ENCODE data around the gene PGM1. TPM values are rescaled to one million over a fixed set of nuclear protein-coding genes. Genes with fewer than 3 reads are reported as not detected.
"Not testable (repeated sequence)": the region's sequence is repeated elsewhere in the genome, so short reads cannot be mapped to it uniquely, and the experiment has no call there.

PGM1 gene
- total and polyA plus RNA-seq, 10 donors, result 4.5 to 37.4 (median 24.1) TPM

- intact Hi-C loops (cut with DNase I; ENCODE audit: low total_unique reads), result no loop called here
- no peak overlapping the region for H3K27ac ChIP-seq
- no peak for TF ChIP-seq CTCF (IDR thresholded peaks at IDR 0.05 in 8 of 11, conservative IDR thresholded peaks at IDR 0.05 in 3 of 11)
- TF ChIP-seq POLR2A (IDR thresholded peaks at IDR 0.05), result no peak
- TF ChIP-seq POLR2AphosphoS5 (IDR thresholded peaks at IDR 0.05), result no peak
- no peak for DNase-seq
- H3K27me3 ChIP-seq (replicated peaks in 1 of 7), result no peaks in the 10 kb centered on the region
- no peak overlapping the region for H3K4me3 ChIP-seq
- peaks cover 0 to 5% (median 0%) of the 10 kb centered on the region in 6 donors for H3K4me1 ChIP-seq
- no peaks in the 10 kb centered on the region for H3K9me3 ChIP-seq
- peaks cover 0 to 18% (median 0%) of the 10 kb centered on the region in 6 donors for H3K36me3 ChIP-seq
Observed at GRCh38 chr1:63563745-63564144, 29.5 kb upstream of the PGM1 start.

- DNase-seq, result no peak
Observed at GRCh38 chr1:63569068-63569467, 24.1 kb upstream of the PGM1 start.

GRCh38 chr1:63569640-63570316 lies 23.4 kb upstream of the PGM1 start:
- DNase-seq, result no peak
- H3K4me3 ChIP-seq, result no peak overlapping the region
- no peak overlapping the region for H3K27ac ChIP-seq
- H3K36me3 ChIP-seq, result no peaks in the 10 kb centered on the region
- H3K9me3 ChIP-seq, result no peaks in the 10 kb centered on the region
- H3K4me1 ChIP-seq, result no peaks in the 10 kb centered on the region
- WGBS, 5 donors, result 90 to 98% (median 94%) methylated on average over 3 of the region's 3 CpGs
- no peak for TF ChIP-seq POLR2A (IDR thresholded peaks at IDR 0.05)
- no peak for TF ChIP-seq CTCF (IDR thresholded peaks at IDR 0.05 in 8 of 11, conservative IDR thresholded peaks at IDR 0.05 in 3 of 11)
- TF ChIP-seq POLR2AphosphoS5 (IDR thresholded peaks at IDR 0.05), result no peak
- intact Hi-C loops (cut with DNase I; ENCODE audit: low total_unique reads), result no loop called here
- H3K27me3 ChIP-seq (replicated peaks in 1 of 7), result no peaks in the 10 kb centered on the region

More at GRCh38 chr1:63569068-63569467, 24.1 kb upstream of the PGM1 start:
- intact Hi-C loops (cut with DNase I; ENCODE audit: low total_unique reads), result no loop called here
- Histone ChIP-seq H3K4me1 (no peaks in the 10 kb centered on the region), H3K27me3 (replicated peaks in 1 of 7) (no peaks in the 10 kb centered on the region), H3K4me3 (no peak overlapping the region), H3K27ac (no peak overlapping the region), H3K36me3 (no peaks in the 10 kb centered on the region), H3K9me3 (no peaks in the 10 kb centered on the region)
- TF ChIP-seq POLR2AphosphoS5 (IDR thresholded peaks at IDR 0.05) (no peak), POLR2A (IDR thresholded peaks at IDR 0.05) (no peak), CTCF (IDR thresholded peaks at IDR 0.05 in 8 of 11, conservative IDR thresholded peaks at IDR 0.05 in 3 of 11) (no peak)
- WGBS, 5 donors, result 76 to 88% (median 86%) methylated on average over 4 of the region's 4 CpGs

GRCh38 chr1:63572686-63573085 lies 20.5 kb upstream of the PGM1 start:
- intact Hi-C loops (cut with DNase I; ENCODE audit: low total_unique reads); H3K27me3 ChIP-seq (replicated peaks in 1 of 7); H3K27ac ChIP-seq; H3K36me3 ChIP-seq; H3K4me1 ChIP-seq; H3K9me3 ChIP-seq; H3K4me3 ChIP-seq; DNase-seq: not testable (repeated sequence)
- WGBS, 5 donors, result 92 to 93% (median 93%) methylated on average over 8 of the region's 8 CpGs

- H3K4me1 ChIP-seq; H3K27ac ChIP-seq; intact Hi-C loops (cut with DNase I; ENCODE audit: low total_unique reads); H3K27me3 ChIP-seq (replicated peaks in 1 of 7); H3K9me3 ChIP-seq; H3K36me3 ChIP-seq; DNase-seq; H3K4me3 ChIP-seq: not testable (repeated sequence)
- WGBS, 5 donors, result 78 to 93% (median 88%) methylated on average over 2 of the region's 2 CpGs
Observed at GRCh38 chr1:63574203-63574796, 18.9 kb upstream of the PGM1 start.

All from spleen (tissue), 11 donors.